Caco-2 (cell line): Measurements from ENCODE around the gene P3H2. TPM values are rescaled to one million over a fixed set of nuclear protein-coding genes. Genes with fewer than 3 reads are reported as not detected.

ENCODE experiments used
- BruUV-seq: library from RNA; stranded (reverse); fragments of 400-500 nt; replicated peaks from 2 replicates; lab custom pipeline; 2021; lab: Mats Ljungman, UMichigan
- CTCF ChIA-PET: fragments of 300-600 bp; sonication (Branson Sonifier 250); formaldehyde crosslinking; loops from one replicate; lab custom pipeline; 2022; ENCODE audit warnings: antibody characterized with exemption; lab: Charles Lee
- POLR2A ChIA-PET: fragments of 300-600 bp; sonication (Branson Sonifier 250); formaldehyde crosslinking; loops from one replicate; lab custom pipeline; 2022; ENCODE audit warnings: antibody characterized with exemption; lab: Charles Lee
- DNase-seq, 2 experiments: peaks; one replicate each; pipeline versions ENCODE4 v3.0.0 to v3.0.0-alpha.2; 2020 to 2022
- H3K27me3 ChIP-seq: replicated peaks from 2 replicates; pipeline ENCODE4 v1.6.0; 2011; ENCODE audit warnings: low read length; ENCODE audit not compliant: control insufficient read depth, insufficient read depth
- H3K36me3 ChIP-seq: 2 replicates; pipeline ENCODE4 v1.5.1; 2011; ENCODE audit warnings: low read length; ENCODE audit not compliant: control insufficient read depth, insufficient read depth
- H3K4me1 ChIP-seq: fragments of 250-450 bp; sonication (Bioruptor Pico); 2 replicates; pipeline ENCODE4 v1.5.1; 2020; ENCODE audit warnings: mild to moderate bottlenecking
- H3K4me3 ChIP-seq: 2 replicates; pipeline ENCODE4 v1.5.1; 2011; ENCODE audit warnings: low read depth, mild to moderate bottlenecking, control low read depth, low read length
- H3K9me3 ChIP-seq: fragments of 250-450 bp; sonication (Bioruptor Pico); 2 replicates; pipeline ENCODE4 v1.5.1; 2020; ENCODE audit warnings: mild to moderate bottlenecking, moderate library complexity
- H3K27ac Mint-ChIP-seq: one replicate; pipeline ENCODE4 v1.8.0; 2022; ENCODE audit warnings: mixed read lengths; ENCODE audit not compliant: unreplicated experiment
- H3K27me3 Mint-ChIP-seq: one replicate; pipeline ENCODE4 v1.8.0; 2022; ENCODE audit warnings: mixed read lengths; ENCODE audit not compliant: insufficient read depth, unreplicated experiment
- H3K36me3 Mint-ChIP-seq: one replicate; pipeline ENCODE4 v1.8.0; 2022; ENCODE audit warnings: mild to moderate bottlenecking, mixed read lengths; ENCODE audit not compliant: insufficient read depth, unreplicated experiment
- H3K4me1 Mint-ChIP-seq: one replicate; pipeline ENCODE4 v1.8.0; 2022; ENCODE audit warnings: low read depth, mixed read lengths; ENCODE audit not compliant: unreplicated experiment
- H3K4me3 Mint-ChIP-seq: one replicate; pipeline ENCODE4 v1.8.0; 2022; ENCODE audit warnings: mild to moderate bottlenecking, moderate library complexity, mixed read lengths; ENCODE audit not compliant: unreplicated experiment
- H3K9me3 Mint-ChIP-seq: one replicate; pipeline ENCODE4 v1.8.0; 2022; ENCODE audit warnings: mixed read lengths; ENCODE audit not compliant: unreplicated experiment
- intact Hi-C: fragments of 100-400 bp; cut with micrococcal nuclease; formaldehyde crosslinking; loops from one replicate; pipeline ENCODE4 v1.10.0; 2022; ENCODE audit not compliant: unreplicated experiment
- total RNA-seq: library from RNA; stranded (reverse); gene quantifications from 2 replicates; pipeline ENCODE4 v1.2.3, GENCODE V29; 2022
- TF ChIP-seq, protein P1 (sequence below), 2 experiments: fragments of 200-600 bp in 1 of 2; IDR thresholded peaks; 1 replicate in 1 of 2; 2 replicates in 1 of 2; pipeline versions ENCODE4 v1.5.1 to v1.8.0; 2011 to 2022; ENCODE audit warnings: antibody characterized with exemption in 1 of 2, control low read depth in 1 of 2, inconsistent platforms in 1 of 2, low read depth in 1 of 2, low read length in 1 of 2, mild to moderate bottlenecking in 1 of 2, moderate library complexity in 1 of 2; ENCODE audit not compliant: insufficient read depth in 1 of 2, severe bottlenecking in 1 of 2, unreplicated experiment in 1 of 2

The P3H2 gene
- total RNA-seq, 1 experiment from 2014 or later = 55.8 TPM

DNA sequence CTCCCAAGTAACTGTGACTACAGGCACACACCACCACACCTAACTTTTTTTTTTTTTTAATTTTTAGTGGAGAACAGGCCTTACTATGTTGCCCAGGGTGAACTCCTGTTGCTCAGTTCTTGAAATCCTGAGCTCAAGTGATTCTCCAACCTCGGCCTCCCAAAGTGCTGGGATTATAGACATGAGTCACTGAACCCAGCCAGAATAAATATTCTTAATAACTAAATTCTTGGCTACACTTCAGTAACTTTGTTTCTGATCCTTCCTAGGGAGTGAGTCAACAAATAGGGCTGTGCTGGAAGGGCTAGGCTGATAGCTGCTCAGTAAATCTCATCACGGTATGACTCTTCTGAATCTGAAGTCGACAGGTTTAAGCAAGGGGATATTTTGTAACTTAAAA is 56.6 kb downstream of the P3H2 start:
- Histone ChIP-seq H3K27me3 (no peaks in the 10 kb centered on the region), H3K36me3 (no peaks in the 10 kb centered on the region), H3K9me3 (no peaks in the 10 kb centered on the region; the same call in 1 of the 2 replicates), H3K4me1 (no peaks in the 10 kb centered on the region), H3K4me3 (no peak overlapping the region)
- intact Hi-C loops = no loop called here
- BruUV-seq = no TSS peak
- no peaks in the 10 kb centered on the region for H3K4me1 Mint-ChIP-seq
- H3K27me3 Mint-ChIP-seq = no peaks in the 10 kb centered on the region
- TF ChIP-seq, protein P1, sequence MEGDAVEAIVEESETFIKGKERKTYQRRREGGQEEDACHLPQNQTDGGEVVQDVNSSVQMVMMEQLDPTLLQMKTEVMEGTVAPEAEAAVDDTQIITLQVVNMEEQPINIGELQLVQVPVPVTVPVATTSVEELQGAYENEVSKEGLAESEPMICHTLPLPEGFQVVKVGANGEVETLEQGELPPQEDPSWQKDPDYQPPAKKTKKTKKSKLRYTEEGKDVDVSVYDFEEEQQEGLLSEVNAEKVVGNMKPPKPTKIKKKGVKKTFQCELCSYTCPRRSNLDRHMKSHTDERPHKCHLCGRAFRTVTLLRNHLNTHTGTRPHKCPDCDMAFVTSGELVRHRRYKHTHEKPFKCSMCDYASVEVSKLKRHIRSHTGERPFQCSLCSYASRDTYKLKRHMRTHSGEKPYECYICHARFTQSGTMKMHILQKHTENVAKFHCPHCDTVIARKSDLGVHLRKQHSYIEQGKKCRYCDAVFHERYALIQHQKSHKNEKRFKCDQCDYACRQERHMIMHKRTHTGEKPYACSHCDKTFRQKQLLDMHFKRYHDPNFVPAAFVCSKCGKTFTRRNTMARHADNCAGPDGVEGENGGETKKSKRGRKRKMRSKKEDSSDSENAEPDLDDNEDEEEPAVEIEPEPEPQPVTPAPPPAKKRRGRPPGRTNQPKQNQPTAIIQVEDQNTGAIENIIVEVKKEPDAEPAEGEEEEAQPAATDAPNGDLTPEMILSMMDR (IDR thresholded peaks at IDR 0.05; ENCODE audit: insufficient read depth in 1 of 2, low read depth in 1 of 2, low read length in 1 of 2, severe bottlenecking in 1 of 2, unreplicated experiment in 1 of 2) = no peak
- no peak overlapping the region for H3K27ac Mint-ChIP-seq
- H3K9me3 Mint-ChIP-seq = no peaks in the 10 kb centered on the region
- no peak overlapping the region for H3K4me3 Mint-ChIP-seq
- no peak for DNase-seq
- H3K36me3 Mint-ChIP-seq = no peaks in the 10 kb centered on the region
- ChIA-PET CTCF (no interaction called here), POLR2A (interaction anchor here (0.6 kb wide), 1 partner anchor 9 kb away, joined by 4 read pairs; no protein-coding TSS in a partner anchor)

DNA sequence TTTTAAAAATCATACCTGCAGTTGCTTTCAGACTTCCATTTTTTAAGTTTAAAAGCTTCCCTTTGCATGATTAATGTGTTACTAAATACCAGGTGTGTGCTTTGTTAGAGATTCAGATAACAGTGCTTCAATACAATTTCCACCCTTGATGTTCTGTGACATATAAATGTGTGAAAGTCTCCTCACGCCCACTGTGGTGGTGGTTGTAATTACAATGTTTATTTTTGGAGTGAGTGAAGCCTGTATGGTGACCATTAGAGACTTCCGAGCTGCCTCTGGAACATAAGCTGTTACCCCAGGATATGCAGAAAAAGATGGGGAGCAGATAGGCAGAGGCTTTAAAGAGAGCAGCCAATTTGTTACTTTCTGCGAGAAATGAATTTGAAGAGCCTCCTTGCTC is 57.2 kb downstream of the P3H2 start:
- CTCF ChIA-PET = no interaction called here
- no TSS peak for BruUV-seq
- POLR2A ChIA-PET = no interaction called here
- Mint-ChIP-seq H3K4me3 (no peak overlapping the region), H3K27me3 (no peaks in the 10 kb centered on the region), H3K4me1 (no peaks in the 10 kb centered on the region), H3K27ac (no peak overlapping the region), H3K36me3 (no peaks in the 10 kb centered on the region), H3K9me3 (no peaks in the 10 kb centered on the region)
- no peak overlapping the region for H3K4me3 ChIP-seq
- no peaks in the 10 kb centered on the region for H3K4me1 ChIP-seq
- TF ChIP-seq, protein P1 (IDR thresholded peaks at IDR 0.05; ENCODE audit: insufficient read depth in 1 of 2, low read depth in 1 of 2, low read length in 1 of 2, severe bottlenecking in 1 of 2, unreplicated experiment in 1 of 2) = no peak
- intact Hi-C loops = no loop called here
- no peaks in the 10 kb centered on the region for H3K27me3 ChIP-seq
- H3K9me3 ChIP-seq = no peaks in the 10 kb centered on the region; the same call in 1 of the 2 replicates
- DNase-seq = no peak
- no peaks in the 10 kb centered on the region for H3K36me3 ChIP-seq

DNA sequence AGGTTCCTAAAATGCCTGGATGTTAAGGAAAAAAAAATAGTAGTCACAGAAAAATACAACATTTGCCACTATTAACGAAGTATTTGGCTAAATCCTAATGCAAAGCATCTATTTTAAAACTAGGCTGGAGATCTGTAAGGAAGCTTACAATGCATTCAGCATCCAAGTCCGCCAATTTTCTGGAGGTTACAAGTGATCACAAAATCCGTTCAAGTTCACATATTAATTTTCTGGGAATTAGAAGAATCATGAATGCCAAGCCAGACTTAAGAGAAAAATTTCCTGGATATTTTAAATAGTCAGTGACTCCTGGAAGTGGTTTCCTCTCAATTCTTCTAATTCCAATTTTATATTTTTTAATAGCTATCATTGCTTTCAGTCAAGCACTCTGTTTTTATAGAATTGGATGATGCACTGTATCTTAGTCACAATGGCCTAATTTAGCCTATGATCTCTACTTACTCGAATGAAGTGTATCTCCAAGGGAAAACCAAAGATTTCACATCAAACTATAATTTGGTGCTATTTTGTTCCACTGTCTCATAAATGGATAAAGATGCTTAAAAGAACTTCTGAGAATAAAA is 60.4 kb downstream of the P3H2 start:
- H3K36me3 ChIP-seq = no peaks in the 10 kb centered on the region; the same call in 1 of the 2 replicates
- H3K4me3 ChIP-seq = no peak overlapping the region
- H3K27ac Mint-ChIP-seq = no peak overlapping the region
- no peaks in the 10 kb centered on the region; the same call in 1 of the 2 replicates for H3K9me3 ChIP-seq
- TF ChIP-seq, protein P1 (IDR thresholded peaks at IDR 0.05; ENCODE audit: insufficient read depth in 1 of 2, low read depth in 1 of 2, low read length in 1 of 2, severe bottlenecking in 1 of 2, unreplicated experiment in 1 of 2) = no peak
- H3K27me3 ChIP-seq = no peaks in the 10 kb centered on the region
- H3K4me1 ChIP-seq = no peaks in the 10 kb centered on the region
- BruUV-seq = no TSS peak
- no peak for DNase-seq
- no peaks in the 10 kb centered on the region for H3K4me1 Mint-ChIP-seq
- ChIA-PET POLR2A (no interaction called here), CTCF (no interaction called here)
- no peaks in the 10 kb centered on the region for H3K9me3 Mint-ChIP-seq
- intact Hi-C loops = no loop called here
- no peaks in the 10 kb centered on the region for H3K36me3 Mint-ChIP-seq
- H3K4me3 Mint-ChIP-seq = no peak overlapping the region
- H3K27me3 Mint-ChIP-seq = no peaks in the 10 kb centered on the region
